Measurements from ENCODE around the gene PPP1R12A.

PPP1R12A gene

GRCh38 chr12:79841248-79841877 lies 93.5 kb downstream of the PPP1R12A start:
- DNase-seq, result no peak

GRCh38 chr12:79838359-79838758 lies 96.5 kb downstream of the PPP1R12A start:
- DNase-seq, result no peak

GRCh38 chr12:79837575-79837974 lies 97.3 kb downstream of the PPP1R12A start:
- DNase-seq, result no peak

GRCh38 chr12:79835377-79835843 lies 99.5 kb downstream of the PPP1R12A start:
- DNase-seq, result no peak

GRCh38 chr12:79834712-79835376 lies 100.1 kb downstream of the PPP1R12A start:
- peak in 1 of 14 donors; percentile 17 for DNase-seq

- no peak for DNase-seq
These were observed 104.5 kb downstream of the PPP1R12A start for GRCh38 chr12:79830440-79830839.

GRCh38 chr12:79828924-79829323 lies 106.0 kb downstream of the PPP1R12A start:
- no peak for DNase-seq

- no peak for DNase-seq
These were observed 107.4 kb downstream of the PPP1R12A start for GRCh38 chr12:79827484-79827883.

GRCh38 chr12:79826267-79827128 lies 108.4 kb downstream of the PPP1R12A start:
- no peak for DNase-seq

GRCh38 chr12:79822475-79822874 lies 112.4 kb downstream of the PPP1R12A start:
- no peak for DNase-seq

- DNase-seq, result peak in 1 of 14 donors; percentile 7
These were observed 116.0 kb downstream of the PPP1R12A start for GRCh38 chr12:79818856-79819255.

- peak in 1 of 14 donors; percentile 3 for DNase-seq
These were observed 150.4 kb downstream of the PPP1R12A start for GRCh38 chr12:79784366-79785065.

GRCh38 chr12:79782172-79782900 lies 152.6 kb downstream of the PPP1R12A start:
- DNase-seq, result no peak

GRCh38 chr12:79778802-79779448 lies 156.0 kb downstream of the PPP1R12A start:
- no peak for DNase-seq

- DNase-seq, result no peak
These were observed 158.8 kb downstream of the PPP1R12A start for GRCh38 chr12:79776111-79776510.

- no peak for DNase-seq
These were observed 159.4 kb downstream of the PPP1R12A start for GRCh38 chr12:79775355-79776027.

GRCh38 chr12:79773896-79774295 lies 161.0 kb downstream of the PPP1R12A start:
- DNase-seq, result no peak

- DNase-seq, result no peak
These were observed 164.9 kb downstream of the PPP1R12A start for GRCh38 chr12:79769860-79770485.

- no peak for DNase-seq
These were observed 165.6 kb downstream of the PPP1R12A start for GRCh38 chr12:79769189-79769859.

All from C1 segment of cervical spinal cord (tissue), 14 donors.